GM21423 (cell line): ENCODE results near the gene CMSS1.
A peak's percentile ranks its signal among the peaks of the same experiment; 100 is the strongest.

Experiments
- ATAC-seq: cut with Tn5 transposase; IDR thresholded peaks from one replicate; pipeline ENCODE4 v1.9.1; 2021; ENCODE audit warnings: mild to moderate bottlenecking, moderate library complexity; ENCODE audit not compliant: unreplicated experiment

Gene CMSS1

DNA sequence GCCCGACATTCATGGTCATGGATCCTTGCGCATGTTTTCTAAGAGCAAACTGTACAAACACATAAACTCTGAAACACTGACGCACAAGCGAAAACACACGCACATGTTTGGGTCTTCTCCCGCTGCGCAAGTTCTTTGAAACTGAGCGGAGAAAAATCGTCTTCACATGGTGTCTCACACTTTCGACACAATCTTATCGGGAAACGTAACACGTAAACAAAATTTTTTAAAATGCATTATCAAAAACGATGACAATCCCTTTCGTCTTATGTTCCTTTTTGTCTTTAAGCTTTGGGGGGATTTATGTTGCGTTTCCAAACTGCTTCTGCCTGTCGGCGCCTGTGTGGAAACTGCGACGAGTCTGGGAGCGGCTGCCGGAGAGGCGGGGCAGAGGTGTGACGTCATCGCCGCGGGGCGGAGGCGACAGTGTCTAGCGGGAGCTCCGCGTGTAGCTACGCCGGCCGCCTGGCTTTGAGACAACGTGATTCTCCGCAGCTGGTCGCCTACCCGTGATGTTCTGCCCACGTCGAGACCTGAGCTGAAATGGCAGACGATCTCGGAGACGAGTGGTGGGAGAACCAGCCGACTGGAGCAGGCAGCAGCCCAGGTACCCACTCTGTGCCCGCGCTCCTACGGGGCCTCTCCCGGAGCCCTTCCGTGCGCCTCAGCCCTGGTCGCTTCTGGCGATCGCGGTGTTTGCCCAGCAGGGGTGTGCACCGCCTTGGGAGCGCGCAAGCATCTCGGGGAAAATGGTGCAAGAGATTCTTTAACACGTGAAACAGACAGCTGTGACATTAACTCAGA, at the start of gene CMSS1:
Gene CMSS1 (plus strand): TSS at position 426 of the 804 bp plus-strand sequence.
- peak; percentile 98 for ATAC-seq

GRCh38 chr3:99768126-99768525, 49.5 kb upstream of the CMSS1 start:
- no peak for ATAC-seq

DNA sequence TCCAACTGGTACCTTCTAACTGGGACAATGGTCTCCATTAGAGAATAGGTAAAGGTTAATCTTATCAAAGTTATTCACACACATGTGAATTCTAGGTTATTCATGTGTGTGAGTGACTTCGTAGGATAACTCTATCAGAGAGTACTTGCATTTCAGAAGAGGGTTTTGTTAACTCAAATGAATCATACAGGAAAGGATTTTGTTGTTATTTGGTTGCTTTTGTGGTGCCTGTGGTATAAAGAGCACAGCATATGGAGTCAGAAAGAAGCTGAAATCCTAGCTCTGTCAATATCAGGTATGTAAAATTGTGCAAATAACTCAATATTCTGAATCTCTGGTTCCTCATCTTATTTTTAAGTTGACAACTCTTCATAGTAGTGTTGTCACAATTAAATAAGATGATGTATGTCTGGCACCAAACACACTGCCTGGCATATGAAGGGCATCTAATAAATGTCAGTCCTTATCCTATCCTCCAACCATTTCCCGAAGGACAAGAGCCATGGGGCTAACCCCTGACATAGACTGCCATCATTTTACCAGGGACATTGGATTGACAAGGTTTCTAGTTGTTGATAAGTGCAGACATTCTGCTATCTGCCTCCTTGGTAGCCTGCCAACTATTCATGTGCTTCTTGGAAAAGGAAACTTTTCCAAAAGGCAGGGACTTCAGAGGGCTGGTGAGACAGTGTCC, 48.7 kb upstream of the CMSS1 start:
- no peak for ATAC-seq

- ATAC-seq: no peak
These were observed 45.5 kb upstream of the CMSS1 start for GRCh38 chr3:99772171-99772570.

DNA sequence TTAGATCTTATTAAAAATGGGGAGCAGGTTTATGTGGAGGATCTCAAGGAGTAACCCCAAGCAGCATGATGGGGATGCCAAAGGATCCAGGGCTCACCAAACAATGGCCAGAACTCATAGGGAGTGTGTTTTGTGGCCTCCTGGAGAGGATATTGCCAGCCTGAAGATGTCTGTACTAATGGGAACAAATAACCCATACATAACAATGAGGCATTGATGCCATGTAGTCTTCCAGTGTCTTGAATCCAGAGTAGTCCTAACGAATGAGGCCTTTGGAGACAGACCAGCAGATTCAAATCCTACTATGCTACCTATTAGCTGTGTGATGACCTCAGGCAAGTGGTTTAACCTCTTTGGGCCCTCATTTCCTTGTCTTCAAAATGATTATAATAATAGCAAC, 45.0 kb upstream of the CMSS1 start:
- ATAC-seq: no peak

GRCh38 chr3:99774467-99774866, 43.2 kb upstream of the CMSS1 start:
- ATAC-seq: peak; percentile 96

- ATAC-seq: no peak
These were observed 41.0 kb upstream of the CMSS1 start for GRCh38 chr3:99776516-99777209.

GRCh38 chr3:99777210-99777549, 40.5 kb upstream of the CMSS1 start:
- ATAC-seq: no peak

GRCh38 chr3:99777708-99778107, 40.0 kb upstream of the CMSS1 start:
- no peak for ATAC-seq

DNA sequence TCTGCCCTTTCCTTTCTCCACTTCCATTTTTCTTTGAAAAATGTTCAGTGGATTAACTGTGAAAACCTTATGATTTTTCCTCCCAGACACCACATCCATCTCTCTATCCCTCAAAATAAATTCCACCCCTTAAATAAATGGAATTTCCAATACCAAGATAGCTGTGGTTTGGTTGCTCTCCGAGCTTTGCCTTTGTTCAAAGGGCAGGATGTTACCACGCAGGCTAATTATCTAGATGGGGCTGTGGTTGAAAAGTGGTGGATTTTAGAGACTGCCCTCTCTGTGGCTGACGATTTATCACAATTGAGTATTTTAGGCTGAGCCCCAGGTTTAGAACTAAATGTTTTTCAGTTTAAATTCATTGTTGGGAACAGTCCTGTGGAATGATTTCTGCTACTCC, 36.9 kb upstream of the CMSS1 start:
- no peak for ATAC-seq

DNA sequence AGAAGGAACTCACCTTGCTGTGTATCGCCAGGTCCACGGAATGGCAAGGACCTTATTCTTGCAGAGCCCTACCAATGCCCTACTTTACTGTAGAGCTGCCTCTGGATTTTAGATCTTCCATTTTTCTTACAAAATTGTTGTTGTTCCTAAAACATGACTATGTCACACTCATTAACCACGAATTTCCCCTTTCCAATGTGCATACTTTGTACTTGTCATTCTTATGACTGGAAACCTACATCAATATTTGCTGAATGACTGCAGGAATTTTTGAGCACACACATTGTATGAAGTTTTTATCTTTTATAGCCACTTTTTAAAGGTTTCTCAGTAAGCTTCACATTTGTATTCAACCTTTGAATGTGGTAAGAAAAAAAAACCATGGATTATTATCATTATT, 35.9 kb upstream of the CMSS1 start:
- ATAC-seq: no peak

- ATAC-seq: no peak
These were observed 34.6 kb upstream of the CMSS1 start for GRCh38 chr3:99783011-99783573.

DNA sequence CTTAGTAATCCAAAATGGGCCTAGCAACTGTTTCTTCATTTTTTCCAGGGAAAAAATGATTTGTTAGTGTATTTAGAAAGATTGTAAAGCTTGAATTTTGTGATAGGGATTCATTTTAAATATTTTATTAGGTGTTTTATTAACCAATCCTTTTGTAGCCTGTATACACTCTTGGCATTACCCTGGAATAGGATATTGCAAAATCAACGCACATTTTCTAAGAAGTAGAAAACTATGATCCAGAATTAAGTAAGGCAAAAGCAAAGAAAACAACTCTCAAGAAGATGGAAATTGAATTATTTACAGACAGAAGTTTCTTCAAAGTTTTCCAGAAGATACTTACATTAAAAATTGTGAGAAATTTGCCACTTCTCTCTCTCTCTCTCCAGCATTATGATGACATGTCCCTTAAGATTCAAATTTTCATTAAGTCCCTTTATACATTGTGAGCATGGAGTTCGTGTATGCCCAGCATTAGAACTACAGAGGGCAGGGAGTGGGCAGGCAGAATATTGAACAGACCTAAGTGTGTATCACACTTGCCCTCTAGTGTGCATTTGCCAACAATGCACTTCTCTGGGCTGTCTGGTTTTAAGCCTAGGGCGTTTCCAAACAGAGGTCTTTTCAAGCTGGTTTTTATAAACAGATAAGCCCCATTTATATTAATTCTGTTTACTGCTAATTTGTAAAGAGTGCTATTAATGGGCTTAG, 28.5 kb upstream of the CMSS1 start:
- ATAC-seq: peak; percentile 87

DNA sequence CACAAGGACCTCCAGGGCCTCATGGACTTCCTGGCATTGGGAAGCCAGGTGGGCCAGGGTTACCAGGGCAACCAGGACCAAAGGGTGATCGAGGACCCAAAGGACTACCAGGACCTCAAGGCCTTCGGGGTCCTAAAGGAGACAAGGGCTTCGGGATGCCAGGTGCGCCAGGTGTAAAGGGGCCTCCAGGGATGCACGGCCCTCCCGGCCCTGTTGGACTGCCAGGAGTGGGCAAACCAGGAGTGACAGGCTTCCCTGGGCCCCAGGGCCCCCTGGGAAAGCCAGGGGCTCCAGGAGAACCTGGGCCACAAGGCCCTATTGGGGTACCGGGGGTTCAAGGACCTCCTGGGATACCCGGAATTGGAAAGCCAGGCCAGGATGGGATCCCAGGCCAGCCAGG, 23.2 kb upstream of the CMSS1 start:
- ATAC-seq: no peak

DNA sequence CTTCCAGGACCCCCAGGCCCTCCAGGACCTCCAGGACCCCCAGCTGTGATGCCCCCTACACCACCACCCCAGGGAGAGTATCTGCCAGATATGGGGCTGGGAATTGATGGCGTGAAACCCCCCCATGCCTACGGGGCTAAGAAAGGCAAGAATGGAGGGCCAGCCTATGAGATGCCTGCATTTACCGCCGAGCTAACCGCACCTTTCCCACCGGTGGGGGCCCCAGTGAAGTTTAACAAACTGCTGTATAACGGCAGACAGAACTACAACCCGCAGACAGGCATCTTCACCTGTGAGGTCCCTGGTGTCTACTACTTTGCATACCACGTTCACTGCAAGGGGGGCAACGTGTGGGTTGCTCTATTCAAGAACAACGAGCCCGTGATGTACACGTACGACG, 22.1 kb upstream of the CMSS1 start:
- no peak for ATAC-seq

- ATAC-seq: no peak
These were observed 18.2 kb upstream of the CMSS1 start for GRCh38 chr3:99799422-99799821.

- ATAC-seq: no peak
These were observed 14.4 kb upstream of the CMSS1 start for GRCh38 chr3:99803297-99803696.

- ATAC-seq: no peak
These were observed 12.5 kb upstream of the CMSS1 start for GRCh38 chr3:99805160-99805559.

DNA sequence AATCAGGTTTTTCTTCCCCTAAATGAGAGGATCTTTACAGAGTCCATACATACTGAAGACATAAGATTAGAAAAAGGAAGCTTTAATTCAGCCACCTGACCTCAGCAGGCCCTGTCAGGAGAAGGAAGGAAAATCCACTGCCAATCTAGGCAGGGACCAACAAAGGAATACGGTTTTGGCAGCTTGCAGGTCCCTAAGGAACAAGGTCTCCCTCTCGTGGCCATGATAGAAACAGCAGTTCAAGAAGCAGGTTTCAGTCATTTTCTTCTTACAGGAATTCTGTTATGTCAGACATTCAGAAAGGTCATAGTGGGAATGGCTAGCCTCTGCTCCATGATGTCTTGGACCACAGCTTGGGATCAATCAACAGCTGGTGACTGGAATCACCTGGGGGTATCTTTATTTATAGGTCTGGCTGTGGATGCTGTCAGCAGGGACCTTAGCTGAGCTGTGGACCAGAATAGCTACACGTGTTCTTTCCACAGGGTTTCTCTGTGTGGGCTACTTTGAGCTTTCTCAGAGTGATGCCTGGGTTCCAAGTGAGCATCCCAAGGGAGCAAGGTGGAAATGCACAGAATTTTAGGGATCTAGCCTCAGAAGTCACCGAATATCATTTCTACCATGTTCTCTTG, 9.4 kb upstream of the CMSS1 start:
- no peak for ATAC-seq

GRCh38 chr3:99809565-99809964, 8.1 kb upstream of the CMSS1 start:
- ATAC-seq: no peak

DNA sequence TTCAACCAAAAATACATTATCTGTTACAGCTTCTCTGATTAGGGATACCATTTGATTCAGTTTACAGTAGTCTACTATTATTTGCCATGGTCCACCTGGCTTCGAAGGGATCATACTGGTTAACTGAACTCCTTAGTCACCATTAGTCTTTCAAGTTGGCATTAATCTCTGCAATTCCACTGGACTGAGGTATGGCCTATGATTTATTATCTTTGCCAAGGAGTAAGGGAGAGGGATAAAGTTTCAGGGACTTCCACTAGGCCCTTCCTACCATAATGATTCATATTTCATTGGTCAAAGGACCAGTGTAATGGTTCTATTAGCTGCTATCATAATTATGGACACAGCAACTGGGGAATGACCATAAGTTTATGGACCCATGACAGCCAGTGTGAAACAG, 7.3 kb upstream of the CMSS1 start:
- ATAC-seq: no peak
